ENCODE data around the gene HDDC3.

GRCh38 chr15:90933301-90933700 lies 952 bp upstream of the HDDC3 start:
- TF ChIP-seq CTCF (conservative IDR thresholded peaks at IDR 0.05 in 1 of 2, IDR thresholded peaks at IDR 0.05 in 1 of 2; ENCODE audit: low read depth in 1 of 2, low read length in 2 of 2) (no peak), EZH2 (IDR thresholded peaks at IDR 0.05; ENCODE audit: low read length, missing control alignments) (no peak)
